NCI-H446 (cell line): ENCODE measurements around the gene RNF113A.
A peak's percentile ranks its signal among the peaks of the same experiment; 100 is the strongest.
"Not testable (repeated sequence)": the region's sequence is repeated elsewhere in the genome, so short reads cannot be mapped to it uniquely, and the experiment has no call there.

ENCODE experiments used
- DNase-seq, 2 experiments: peaks; one replicate each; lab custom pipeline; 2025; lab: John Stamatoyannopoulos, UW

RNF113A gene

DNA sequence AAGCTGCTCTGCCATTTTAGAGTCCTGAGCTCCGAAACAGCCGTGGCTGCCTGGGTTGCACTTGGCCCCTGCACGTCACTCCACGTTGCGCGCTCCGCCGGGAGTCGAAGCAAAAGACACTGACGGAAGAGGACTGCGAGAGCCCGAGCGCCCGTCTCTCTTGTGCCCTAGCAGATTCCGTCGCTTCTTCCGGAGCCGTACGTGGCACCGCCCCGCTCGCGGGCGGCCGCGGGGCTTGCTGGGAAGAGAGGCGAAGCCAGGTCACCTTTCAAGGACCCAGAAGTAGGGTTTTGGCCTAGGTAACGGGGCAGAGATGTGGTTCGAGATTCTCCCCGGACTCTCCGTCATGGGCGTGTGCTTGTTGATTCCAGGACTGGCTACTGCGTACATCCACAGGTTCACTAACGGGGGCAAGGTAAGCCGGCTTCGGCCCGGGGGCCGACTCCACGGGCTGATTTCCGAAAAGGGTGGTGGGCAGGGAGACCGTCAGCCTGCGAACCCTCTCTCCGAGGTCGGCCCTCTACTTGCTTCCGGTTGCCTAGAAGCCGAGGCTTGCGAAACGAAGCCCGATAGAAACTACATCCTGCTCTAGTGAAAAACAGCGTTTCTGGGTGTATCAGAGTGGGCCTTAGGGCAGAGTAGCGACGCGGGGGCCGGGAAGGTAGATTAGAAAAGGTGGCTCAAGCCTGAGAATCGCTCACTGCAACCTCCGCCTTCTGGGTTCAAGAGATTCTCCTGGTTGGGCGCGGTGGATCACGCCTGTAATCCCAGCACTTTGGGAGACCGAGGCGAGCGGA lies at the start of gene RNF113A, which contains the start of gene NDUFA1:
Gene RNF113A (minus strand): TSS at position 135 of the 797 bp plus-strand sequence. CDS start 120 bp downstream, at position 15.
Gene NDUFA1 (plus strand): TSS at position 234 of the 797 bp plus-strand sequence. CDS start 80 bp downstream, at position 314.
- DNase-seq = peak; percentile 44 to 81

DNA sequence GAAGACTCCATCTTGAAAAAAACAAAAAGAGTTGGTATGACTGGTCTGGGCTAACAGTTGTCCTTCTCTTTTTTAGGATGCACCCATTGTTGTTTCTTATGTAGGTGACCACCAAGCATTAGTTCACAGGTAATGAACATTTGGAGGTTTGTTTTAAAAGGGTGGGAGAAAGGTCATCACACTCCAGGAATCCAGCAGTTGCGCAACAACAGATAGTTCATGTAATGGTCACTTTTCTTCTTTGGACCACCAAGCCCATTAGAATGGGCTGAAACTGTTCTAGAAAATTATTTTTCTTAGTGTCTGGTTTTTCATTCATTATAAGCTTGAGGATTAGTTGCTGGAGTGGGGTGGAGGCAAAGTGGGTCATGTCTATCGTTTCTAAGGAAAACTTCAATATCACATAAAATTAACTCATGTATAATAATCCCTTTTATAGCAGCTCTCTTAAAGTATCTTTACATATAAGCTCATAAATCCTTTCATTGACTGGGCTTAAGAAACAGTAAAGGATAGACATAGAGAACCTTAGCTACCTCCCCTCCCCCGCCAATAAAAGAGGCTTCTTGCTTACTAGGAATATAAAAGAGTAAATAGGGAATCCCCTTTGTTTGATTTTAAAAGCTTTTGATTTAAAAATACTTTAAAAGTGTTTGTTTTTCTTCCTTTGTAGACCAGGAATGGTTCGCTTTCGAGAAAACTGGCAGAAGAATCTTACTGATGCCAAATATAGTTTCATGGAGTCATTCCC lies 48.5 kb upstream of the RNF113A start:
- DNase-seq = no peak

DNA sequence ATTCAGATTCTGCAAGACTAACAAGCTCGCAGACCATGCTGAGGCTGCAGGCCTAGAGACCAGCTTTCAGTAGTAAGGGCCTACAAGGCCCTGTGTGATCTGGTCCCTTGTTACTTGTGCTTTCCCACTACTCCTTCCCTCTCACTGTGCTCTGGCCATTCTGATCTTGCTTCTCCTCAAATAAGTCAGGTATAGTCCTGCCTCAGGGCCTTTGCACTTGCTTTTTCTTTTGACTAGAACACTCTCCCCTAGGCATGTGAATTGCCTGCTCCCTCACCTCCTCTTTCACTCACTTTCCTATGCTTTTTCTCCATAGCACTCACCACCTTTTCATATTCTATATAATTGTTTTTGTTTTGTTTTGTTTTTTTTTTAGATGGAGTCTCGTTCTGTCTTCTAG lies 46.3 kb upstream of the RNF113A start:
- no peak for DNase-seq

DNA sequence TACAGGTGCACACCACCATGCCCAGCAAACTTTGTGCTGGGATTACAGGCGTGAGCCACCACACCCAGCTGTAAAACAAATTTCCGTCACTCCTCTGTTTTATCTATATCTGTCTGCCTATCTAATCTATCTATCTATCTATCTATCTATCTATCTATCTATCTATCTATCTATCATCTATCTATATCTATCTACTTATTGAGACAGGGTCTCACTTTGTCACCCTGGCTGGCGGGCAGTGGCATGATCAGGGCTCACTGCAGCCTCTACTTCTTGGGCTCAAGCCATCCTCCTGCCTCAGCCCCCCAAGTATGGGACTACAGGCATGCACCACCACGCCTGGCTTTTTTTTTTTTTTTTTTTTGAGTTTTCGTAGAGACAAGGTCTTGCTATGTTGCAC lies 44.8 kb upstream of the RNF113A start:
- DNase-seq = no peak

DNA sequence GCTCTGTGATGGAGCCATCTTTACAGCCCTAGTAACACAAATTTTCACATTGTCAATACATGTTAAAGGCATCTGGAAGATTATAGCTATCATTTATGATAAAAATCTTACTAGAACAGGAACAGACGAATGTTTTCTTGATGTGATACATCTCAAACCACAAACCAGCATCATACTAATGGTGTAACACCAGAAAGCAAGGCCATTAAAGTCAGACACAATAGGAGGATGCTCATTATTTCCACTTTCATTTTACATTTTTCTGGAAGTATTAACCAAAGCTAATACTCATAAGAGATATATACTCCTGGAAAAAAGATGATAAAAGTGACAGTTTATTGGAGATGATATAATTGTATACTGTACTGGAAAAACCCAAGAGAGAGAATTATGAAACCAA lies 29.4 kb upstream of the RNF113A start:
- no peak for DNase-seq

DNA sequence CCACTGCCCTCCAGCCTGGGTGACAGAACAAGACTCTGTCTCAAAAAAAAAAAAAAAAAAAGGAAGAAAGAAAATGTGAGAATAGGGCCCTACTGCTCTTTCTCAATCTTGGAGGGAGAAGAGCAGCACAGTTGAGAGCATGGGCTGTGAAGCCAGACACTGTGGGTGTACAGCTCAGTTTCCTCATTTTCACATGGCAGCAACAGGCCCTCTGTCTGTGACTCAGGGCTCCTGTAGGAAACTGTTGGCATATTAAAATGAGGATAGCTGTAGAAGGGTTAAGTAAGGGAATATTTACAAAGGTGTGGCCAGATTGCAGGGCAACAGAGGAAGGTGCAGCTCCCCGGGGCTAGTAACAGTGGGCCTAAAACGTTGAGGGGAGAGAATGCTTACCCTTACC lies 27.6 kb upstream of the RNF113A start:
- DNase-seq = no peak

DNA sequence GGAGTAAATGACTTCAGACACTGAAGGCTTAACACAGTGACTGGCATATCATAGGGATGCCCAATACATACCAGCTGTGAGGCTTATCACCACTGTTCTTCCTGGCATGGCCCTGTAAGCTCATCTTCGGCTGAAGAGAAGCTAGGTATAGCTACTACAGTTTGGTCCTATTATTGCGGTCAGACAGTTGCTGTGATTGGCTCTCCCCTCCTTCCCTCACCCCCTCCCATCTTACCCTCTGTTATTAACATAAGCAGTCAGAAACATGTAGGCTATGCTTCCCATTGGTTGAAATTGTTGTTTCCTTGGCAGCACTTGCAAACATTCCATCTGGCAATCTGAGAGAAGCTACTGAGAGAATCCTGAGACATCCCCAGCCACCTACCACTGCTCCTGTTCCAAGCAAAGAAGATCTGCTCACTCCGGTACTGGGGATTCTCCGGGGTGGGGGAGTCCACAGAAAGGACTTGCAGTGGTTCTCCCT lies 24.4 kb upstream of the RNF113A start, which contains the start of gene AKAP14:
Gene AKAP14 (plus strand): TSS at position 51 of the 484 bp plus-strand sequence. CDS start 7,331 bp downstream, outside the sequence.
- DNase-seq = peak in 1 of 2 experiments; percentile 21

DNA sequence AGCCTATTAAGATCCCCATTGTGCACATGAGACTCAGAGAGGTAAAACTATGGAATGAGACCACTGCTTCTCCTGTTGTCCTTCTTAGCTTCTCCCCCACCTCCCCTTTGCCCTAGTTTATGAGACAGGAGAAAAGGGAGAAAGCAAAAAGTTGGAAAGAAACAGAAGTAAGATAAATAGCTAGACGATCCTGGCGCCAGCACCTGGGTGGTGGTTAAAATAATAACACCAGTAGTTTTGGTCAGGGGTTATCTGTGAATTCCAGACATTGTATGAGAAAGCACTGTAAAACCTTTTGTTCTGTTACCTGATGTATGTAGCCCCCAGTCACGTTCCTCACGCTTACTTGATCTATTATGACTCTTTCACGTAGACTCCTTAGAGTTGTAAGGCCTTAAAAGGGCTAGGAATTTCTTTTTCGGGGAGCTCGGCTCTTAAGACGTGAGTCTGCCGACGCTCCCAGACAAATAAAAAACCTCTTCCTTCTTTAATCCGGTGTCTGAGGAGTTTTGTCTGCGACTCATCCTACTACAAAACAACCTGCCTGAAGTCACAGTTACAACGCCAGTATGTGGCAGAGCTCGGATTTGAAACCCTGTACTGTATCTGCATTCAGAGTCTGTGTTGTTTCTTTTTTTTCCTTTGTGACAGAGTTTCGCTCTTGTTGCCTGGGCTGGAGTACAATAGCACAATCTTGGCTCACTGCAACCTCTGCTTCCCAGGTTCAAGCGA lies 20.6 kb upstream of the RNF113A start:
- not testable (repeated sequence) for DNase-seq

DNA sequence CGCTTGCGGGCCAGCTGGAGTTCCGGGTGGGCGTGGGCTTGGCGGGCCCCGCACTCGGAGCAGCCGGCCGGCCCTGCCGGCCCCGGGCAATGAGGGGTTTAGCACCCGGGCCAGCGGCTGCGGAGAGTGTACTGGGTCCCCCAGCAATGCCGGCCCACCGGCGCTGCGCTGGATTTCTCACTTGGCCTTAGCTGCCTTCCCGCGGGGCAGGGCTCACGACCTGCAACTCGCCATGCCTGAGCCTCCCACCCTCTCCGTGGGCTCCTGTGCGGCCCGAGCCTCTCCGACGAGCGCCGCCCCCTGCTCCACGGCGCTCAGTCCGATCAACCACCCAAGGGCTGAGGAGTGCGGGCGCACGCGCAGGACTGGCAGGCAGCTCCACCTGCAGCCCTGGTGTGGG lies 19.1 kb upstream of the RNF113A start:
- DNase-seq = not testable (repeated sequence)

DNA sequence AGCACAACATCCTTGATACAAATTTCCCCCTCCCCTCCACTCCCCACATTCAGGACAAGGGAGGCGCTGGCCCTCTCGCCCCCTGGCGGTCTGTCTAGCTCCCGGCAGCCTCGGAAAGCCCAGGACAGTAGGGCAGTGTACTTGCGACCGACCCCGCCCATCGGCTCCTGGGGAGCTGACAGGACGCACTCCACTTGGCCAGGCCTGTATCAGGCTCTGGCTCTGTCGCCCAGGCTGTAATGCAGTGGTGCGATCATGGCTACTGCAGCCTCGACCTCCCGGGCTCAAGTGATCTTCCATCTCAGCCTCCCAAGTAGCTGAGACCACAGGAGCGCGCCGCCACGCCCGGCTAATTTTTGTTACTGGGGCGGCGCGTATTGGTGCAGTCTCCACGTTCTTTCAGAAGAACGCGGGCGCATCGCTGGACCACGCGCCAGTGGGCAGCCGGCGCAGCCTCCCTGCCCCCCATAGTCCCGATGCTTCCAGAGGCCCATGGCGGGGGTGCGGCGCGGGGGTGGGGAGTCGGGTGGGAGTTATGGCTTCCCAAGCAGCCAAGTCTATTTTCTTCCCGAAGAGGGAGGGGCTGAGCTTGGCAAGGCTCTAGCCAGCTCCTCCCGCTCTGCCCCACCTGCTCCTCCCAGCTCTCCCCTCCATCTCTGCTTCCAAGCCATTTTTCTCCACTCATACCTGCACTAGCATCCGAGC lies 16.3 kb upstream of the RNF113A start:
- peak in 1 of 2 experiments; percentile 55 for DNase-seq

DNA sequence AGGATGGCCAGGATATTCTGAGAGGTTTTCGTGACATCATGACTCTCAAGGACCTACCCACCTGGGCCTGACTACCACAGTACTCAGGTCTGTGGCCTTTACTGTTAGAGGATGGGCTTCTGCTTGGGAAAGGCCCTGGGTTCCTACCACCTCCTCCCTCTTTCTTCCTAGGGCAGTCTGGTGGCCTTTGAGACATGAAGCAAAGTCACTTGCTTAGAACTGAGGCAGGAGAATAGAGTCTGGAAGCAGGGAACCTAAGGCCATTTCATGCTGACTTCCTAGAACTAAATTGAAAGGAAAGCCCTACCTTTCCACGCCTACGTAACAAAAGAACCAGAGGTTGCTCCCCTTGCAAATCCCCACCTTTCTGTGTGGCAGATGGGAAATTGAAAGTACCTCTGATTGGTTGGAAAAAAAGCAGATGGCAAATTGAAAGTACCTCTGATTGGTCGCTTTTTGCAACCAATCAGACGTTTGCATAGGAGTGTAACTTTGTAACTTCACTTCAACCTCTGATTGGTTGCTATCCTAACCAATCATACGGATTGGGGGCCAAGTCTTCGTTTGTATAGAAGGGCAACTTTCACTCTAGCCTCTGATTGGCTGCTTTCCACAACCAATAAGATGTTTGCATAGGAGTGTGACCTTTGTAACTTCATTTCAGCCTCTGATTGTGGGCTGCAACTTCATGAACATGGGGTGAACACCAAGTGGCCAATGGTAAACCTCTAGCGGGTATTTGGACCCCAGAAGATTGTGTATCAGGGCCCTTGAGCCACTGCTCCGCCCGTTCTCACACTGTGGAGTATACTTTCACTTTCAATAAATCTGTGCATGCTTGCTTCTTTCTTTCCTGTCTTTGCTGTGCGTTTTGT lies 14.3 kb upstream of the RNF113A start:
- DNase-seq = no peak

DNA sequence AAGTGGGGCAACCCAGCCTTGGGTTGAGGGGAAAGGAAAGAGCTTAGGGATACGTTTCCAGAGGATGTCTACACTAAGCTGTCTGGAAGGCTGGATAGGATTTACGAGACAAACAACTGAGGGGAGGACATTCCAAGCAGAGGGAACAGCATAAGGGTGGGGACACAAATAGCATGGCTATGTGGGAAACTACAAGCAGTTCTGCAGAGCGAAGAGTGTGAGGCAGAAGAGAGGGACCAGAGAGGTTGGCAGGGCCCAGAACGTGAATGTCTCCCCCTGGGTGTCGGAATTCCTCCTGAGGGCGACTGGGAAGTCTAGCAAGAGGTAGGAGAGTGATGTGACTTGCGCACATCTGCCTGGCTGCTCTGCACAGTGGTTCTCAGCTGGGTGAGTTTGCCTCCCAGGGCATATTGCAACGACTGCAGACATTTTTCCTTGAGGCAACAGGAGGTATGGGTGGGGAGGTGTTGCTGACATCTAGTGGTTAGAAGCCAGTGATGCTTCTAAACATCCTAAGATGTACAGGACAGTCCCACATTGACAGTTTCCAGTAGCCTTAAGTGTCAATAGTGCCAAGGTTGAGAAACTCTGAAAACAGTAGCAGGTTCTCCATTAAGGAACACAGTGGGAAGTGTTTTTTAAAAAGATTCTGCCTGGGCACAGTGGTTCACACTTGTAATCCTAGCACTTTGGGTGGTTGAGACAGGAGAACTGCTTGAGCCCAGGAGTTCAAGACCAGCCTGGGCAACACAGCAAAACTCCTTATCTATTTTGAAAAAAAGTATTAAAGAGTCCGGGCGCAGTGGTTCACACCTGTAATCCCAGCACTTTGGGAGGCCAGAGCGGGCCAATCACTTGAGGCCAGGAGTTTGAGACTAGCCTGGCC lies 9.3 kb upstream of the RNF113A start:
- DNase-seq = peak; percentile 1 to 26

DNA sequence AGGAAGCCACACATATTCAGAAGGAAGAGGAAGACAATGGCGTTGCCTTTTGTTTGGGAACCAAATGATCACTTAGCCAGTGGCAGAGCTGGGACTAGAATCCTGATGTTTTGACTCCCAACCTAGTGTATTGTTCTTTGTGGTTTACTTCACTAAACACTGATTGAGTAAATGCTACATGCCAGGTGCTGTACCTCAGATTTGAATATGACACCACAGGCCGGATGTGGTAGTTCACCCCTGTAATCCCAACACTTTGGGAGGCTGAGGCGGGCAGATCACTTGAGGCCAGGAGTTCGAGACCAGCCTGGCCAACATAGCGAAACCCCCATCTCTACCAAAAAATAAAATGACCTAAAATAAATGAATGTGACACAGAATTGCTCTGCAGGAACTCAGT lies 8.5 kb upstream of the RNF113A start:
- no peak for DNase-seq

DNA sequence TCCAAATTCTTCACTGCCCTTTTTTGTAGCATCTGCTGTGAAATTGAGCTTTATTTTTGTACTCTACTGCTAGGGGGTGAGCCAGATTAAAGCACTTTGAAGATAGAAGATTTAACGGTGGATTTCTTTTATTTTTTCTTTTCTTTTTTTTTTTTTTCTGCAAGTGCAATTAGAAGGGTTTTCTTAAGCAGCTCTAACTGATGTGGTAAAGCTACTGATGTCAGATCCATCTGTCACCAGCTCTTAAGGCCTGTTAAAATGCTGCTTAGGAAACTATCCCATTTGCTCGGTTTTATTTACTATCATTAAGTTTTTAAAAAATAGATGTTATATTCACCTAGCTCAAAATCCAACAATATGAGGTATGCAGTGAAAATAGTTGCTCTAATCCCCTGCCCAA lies 7.2 kb upstream of the RNF113A start:
- DNase-seq = no peak

DNA sequence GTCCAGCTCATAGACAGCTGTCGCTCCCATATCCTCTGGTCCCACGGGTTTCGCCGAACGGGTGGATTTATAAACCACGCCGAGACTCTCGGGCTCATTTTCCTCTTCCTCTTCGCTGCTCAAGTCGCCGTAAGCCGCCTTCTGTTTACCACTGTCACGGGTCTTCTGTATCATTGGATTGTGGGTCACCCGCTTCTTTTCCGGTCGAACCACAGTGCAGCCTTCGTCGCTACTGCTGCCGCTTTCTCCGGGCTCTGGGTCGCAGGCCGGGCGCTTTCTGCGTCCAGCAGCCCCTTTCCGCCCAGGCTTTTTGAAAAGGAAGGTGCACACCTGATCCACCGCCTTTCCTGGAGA lies 311 bp downstream of the RNF113A start:
- no peak for DNase-seq

DNA sequence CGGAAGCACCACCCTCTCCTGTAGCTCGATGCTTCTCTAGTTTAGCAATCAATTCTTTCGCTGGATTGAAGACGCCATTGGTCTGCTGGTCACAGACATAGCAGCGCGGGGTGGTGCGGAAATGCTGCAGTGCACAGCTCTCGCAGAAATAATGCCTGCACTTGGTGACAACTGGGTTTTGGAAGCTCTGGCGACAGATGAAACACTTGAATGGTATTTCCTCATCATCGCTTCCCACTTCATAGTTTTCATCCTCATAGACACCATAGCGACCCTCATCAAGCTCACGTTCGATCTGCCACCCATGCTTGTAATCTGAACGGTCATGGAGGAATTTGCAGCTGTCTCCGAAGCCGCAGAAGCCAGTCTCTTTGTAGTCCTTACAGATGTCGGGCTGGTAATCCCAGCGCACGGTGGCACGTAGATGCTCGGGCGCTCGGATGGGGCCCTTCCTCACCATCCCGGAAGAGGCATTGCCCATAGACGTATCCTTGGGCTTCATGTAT lies 854 bp downstream of the RNF113A start:
- no peak for DNase-seq

DNA sequence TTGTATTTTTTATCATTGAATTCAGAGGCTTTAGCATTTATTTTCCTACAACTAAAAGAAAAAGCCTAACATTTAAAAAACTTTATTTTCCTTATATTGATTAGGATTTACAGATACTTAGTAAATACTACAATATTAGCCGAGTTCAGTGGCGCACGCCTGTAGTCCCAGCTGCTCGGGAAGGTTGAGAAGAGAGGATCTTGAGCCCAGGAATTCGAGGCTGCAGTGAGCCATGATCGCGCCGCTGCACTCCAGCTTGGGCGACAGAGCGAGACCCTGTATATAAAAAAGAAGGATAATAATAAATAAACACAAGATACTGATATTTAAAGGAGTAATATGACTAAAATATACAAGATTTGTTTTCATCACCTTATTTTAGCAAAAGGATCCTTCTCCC lies 18.1 kb downstream of the RNF113A start:
- no peak for DNase-seq

DNA sequence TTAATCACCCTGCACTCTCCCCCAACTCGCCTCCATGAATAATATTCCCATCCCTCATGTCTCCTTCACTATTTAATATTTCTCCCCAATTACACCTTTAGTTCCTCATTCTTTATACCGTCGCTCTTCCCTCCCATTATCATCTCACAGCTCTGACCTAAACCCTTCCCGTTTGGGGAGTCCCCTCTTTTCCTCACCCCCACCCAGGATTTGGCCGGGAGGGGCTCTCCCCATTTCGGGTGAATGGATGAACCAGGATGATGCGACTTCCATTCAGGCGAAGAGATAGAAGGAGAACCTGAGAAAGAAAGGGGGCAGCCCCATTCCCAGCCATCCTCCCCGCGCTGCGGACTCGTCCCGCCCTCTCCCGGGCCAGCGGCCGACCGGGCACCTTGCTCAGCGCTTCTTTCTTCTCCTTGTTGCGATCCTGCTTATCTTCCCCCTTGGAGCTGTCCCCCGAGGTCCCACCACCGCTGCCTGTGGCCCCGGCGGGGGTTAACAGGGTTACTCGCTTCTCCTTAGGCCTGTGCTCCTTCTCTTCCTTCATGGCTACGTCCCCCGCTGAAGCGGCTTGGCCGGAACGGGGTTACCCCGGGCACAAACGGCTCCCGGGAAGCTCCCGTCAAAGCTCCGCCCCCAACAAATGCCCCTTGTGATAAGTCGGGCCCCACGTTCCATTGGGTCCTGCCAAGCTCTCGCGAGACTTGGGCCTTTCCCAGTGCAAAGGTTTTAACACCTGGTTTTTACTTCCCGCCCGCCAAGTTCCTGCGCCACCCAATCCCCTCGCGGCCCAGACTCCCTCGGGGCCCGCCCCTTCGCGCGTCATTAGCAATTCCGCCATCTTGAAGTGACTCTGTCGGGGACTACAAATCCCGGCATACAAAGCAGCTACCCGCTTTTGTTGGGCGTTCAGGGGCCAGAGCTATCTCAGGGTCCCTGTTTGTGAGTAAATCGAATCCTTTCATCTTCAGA lies 18.9 kb downstream of the RNF113A start, which contains the start of gene UPF3B:
Gene UPF3B (minus strand): TSS at position 582 of the 972 bp plus-strand sequence. CDS start 35 bp downstream, at position 547.
- DNase-seq = peak; percentile 92 to 97
